ENCODE measurements around the gene PRR3.

PRR3 gene

GRCh38 chr6:30554962-30555815 lies 1.9 kb upstream of the PRR3 start:
- Histone ChIP-seq H3K4me2 (ENCODE audit: low read length) (peak overlapping the region; percentile 87), H3K27me3 (ENCODE audit: low read depth, low read length) (no peaks in the 10 kb centered on the region), H4K20me1 (ENCODE audit: insufficient read depth, low read length) (peaks cover 4% of the 10 kb centered on the region), H3K9ac (ENCODE audit: low read length) (peak overlapping the region; percentile 99), H3K79me2 (ENCODE audit: low read length) (peaks cover 29% of the 10 kb centered on the region), H3K4me1 (ENCODE audit: low read length) (peaks cover 8% of the 10 kb centered on the region), H3K9me3 (ENCODE audit: insufficient read depth, low read length) (no peaks in the 10 kb centered on the region), H3K27ac (ENCODE audit: low read length) (peak overlapping the region; percentile 92), H2AFZ (ENCODE audit: low read depth, low read length) (peak overlapping the region; percentile 75), H3K36me3 (replicated peaks; ENCODE audit: low read depth, low read length) (peaks cover 12% of the 10 kb centered on the region), H3K4me3 (ENCODE audit: low read length) (peak overlapping the region; percentile 99)
- TF ChIP-seq CTCF (IDR thresholded peaks at IDR 0.05; ENCODE audit: low read depth, low read length) (no peak), EZH2phosphoT487 (IDR thresholded peaks at IDR 0.05; ENCODE audit: low read depth) (no peak)

GRCh38 chr6:30555816-30556065 lies 1.4 kb upstream of the PRR3 start:
- Histone ChIP-seq H3K79me2 (ENCODE audit: low read length) (peaks cover 29% of the 10 kb centered on the region), H3K27ac (ENCODE audit: low read length) (peak overlapping the region; percentile 92), H3K27me3 (ENCODE audit: low read depth, low read length) (no peaks in the 10 kb centered on the region), H3K4me2 (ENCODE audit: low read length) (peak overlapping the region; percentile 87), H3K4me1 (ENCODE audit: low read length) (peaks cover 8% of the 10 kb centered on the region), H2AFZ (ENCODE audit: low read depth, low read length) (peak overlapping the region; percentile 75), H4K20me1 (ENCODE audit: insufficient read depth, low read length) (peaks cover 4% of the 10 kb centered on the region), H3K36me3 (replicated peaks; ENCODE audit: low read depth, low read length) (peaks cover 12% of the 10 kb centered on the region), H3K4me3 (ENCODE audit: low read length) (peak overlapping the region; percentile 99), H3K9me3 (ENCODE audit: insufficient read depth, low read length) (no peaks in the 10 kb centered on the region), H3K9ac (ENCODE audit: low read length) (peak overlapping the region; percentile 99)
- TF ChIP-seq EZH2phosphoT487 (IDR thresholded peaks at IDR 0.05; ENCODE audit: low read depth) (no peak), CTCF (IDR thresholded peaks at IDR 0.05; ENCODE audit: low read depth, low read length) (no peak)

GRCh38 chr6:30556066-30556905 lies 809 bp upstream of the PRR3 start, which contains the start of gene GNL1:
TSS of gene GNL1 (minus strand) at chr6:30556489. CDS start at chr6:30556203, 286 bp downstream.
- H3K79me2 ChIP-seq (ENCODE audit: low read length): peaks cover 29% of the 10 kb centered on the region

More at GRCh38 chr6:30556066-30556905, 809 bp upstream of the PRR3 start, which contains the start of gene GNL1:
- H3K9me3 ChIP-seq (ENCODE audit: insufficient read depth, low read length): no peaks in the 10 kb centered on the region
- H3K27me3 ChIP-seq (ENCODE audit: low read depth, low read length): no peaks in the 10 kb centered on the region
- H3K4me3 ChIP-seq (ENCODE audit: low read length): peak within 1 kb of the TSS; percentile 99
- peaks cover 4% of the 10 kb centered on the region for H4K20me1 ChIP-seq (ENCODE audit: insufficient read depth, low read length)
- H3K4me2 ChIP-seq (ENCODE audit: low read length): peak within 1 kb of the TSS; percentile 87
- peaks cover 12% of the 10 kb centered on the region for H3K36me3 ChIP-seq (replicated peaks; ENCODE audit: low read depth, low read length)
- no peak for TF ChIP-seq CTCF (IDR thresholded peaks at IDR 0.05; ENCODE audit: low read depth, low read length)
- no peak for TF ChIP-seq EZH2phosphoT487 (IDR thresholded peaks at IDR 0.05; ENCODE audit: low read depth)
- H3K4me1 ChIP-seq (ENCODE audit: low read length): peaks cover 8% of the 10 kb centered on the region
- H2AFZ ChIP-seq (ENCODE audit: low read depth, low read length): peak within 1 kb of the TSS; percentile 87
- peak within 1 kb of the TSS; percentile 99 for H3K9ac ChIP-seq (ENCODE audit: low read length)
- peak within 1 kb of the TSS; percentile 92 for H3K27ac ChIP-seq (ENCODE audit: low read length)

Data from OCI-LY3 (cell line).